Trophoblast cell (in vitro differentiated cells and primary cell): ENCODE data around the gene CER1.

ENCODE experiments used
- DNase-seq, 2 donors: peaks; one replicate each; pipeline ENCODE4 v3.0.0-alpha.2; 2016
- H2AFZ ChIP-seq: 2 replicates; pipeline ENCODE4 v1.6.1; 2013; ENCODE audit warnings: low read length, moderate library complexity, mild to moderate bottlenecking; ENCODE audit not compliant: insufficient read depth, poor library complexity
- H2AK5ac ChIP-seq: 2 replicates; pipeline ENCODE4 v1.6.1; 2013; ENCODE audit warnings: mild to moderate bottlenecking, low read length
- H2BK120ac ChIP-seq: 2 replicates; pipeline ENCODE4 v1.6.1; 2013; ENCODE audit warnings: low read length, mild to moderate bottlenecking, moderate library complexity; ENCODE audit not compliant: insufficient read depth, poor library complexity
- H2BK12ac ChIP-seq: 2 replicates; pipeline ENCODE4 v1.6.1; 2013; ENCODE audit warnings: mild to moderate bottlenecking, low read length, moderate library complexity
- H2BK5ac ChIP-seq: 2 replicates; pipeline ENCODE4 v1.6.1; 2013; ENCODE audit warnings: low read length, low read depth, moderate library complexity, mild to moderate bottlenecking; ENCODE audit not compliant: poor library complexity
- H3K14ac ChIP-seq: 2 replicates; pipeline ENCODE4 v1.6.1; 2013; ENCODE audit warnings: mild to moderate bottlenecking, low read length
- H3K18ac ChIP-seq: 2 replicates; pipeline ENCODE4 v1.6.1; 2013; ENCODE audit warnings: mild to moderate bottlenecking, low read length
- H3K23ac ChIP-seq: 2 replicates; pipeline ENCODE4 v1.6.1; 2013; ENCODE audit warnings: low read length
- H3K27ac ChIP-seq: 2 replicates; pipeline ENCODE4 v1.5.1; 2013; ENCODE audit warnings: low read depth, mild to moderate bottlenecking, inconsistent platforms, low read length, moderate library complexity
- H3K27me3 ChIP-seq: 2 replicates; pipeline ENCODE4 v1.6.1; 2013; ENCODE audit warnings: inconsistent platforms, mild to moderate bottlenecking, low read length, moderate library complexity; ENCODE audit not compliant: insufficient read depth
- H3K36me3 ChIP-seq, 2 experiments: 1 replicate in 1 of 2; 2 replicates in 1 of 2; pipeline ENCODE4 v1.6.1; 2013; ENCODE audit warnings: low read length in 2 of 2, mild to moderate bottlenecking in 2 of 2, moderate library complexity in 1 of 2; ENCODE audit not compliant: insufficient read depth in 2 of 2, control insufficient read depth in 1 of 2
- H3K4ac ChIP-seq: 2 replicates; pipeline ENCODE4 v1.6.1; 2013; ENCODE audit warnings: low read depth, mild to moderate bottlenecking, low read length, moderate library complexity
- H3K4me1 ChIP-seq, 2 experiments: 1 replicate in 1 of 2; 2 replicates in 1 of 2; pipeline ENCODE4 v1.6.1; 2013; ENCODE audit warnings: low read length in 2 of 2, mild to moderate bottlenecking in 2 of 2, moderate library complexity in 1 of 2; ENCODE audit not compliant: insufficient read depth in 2 of 2, control insufficient read depth in 1 of 2
- H3K4me2 ChIP-seq: 2 replicates; pipeline ENCODE4 v1.6.1; 2013; ENCODE audit warnings: inconsistent platforms, mild to moderate bottlenecking, low read length, moderate library complexity
- H3K4me3 ChIP-seq: 2 replicates; pipeline ENCODE4 v1.5.1; 2013; ENCODE audit warnings: mild to moderate bottlenecking, low read depth, low read length, inconsistent platforms
- H3K79me1 ChIP-seq: one replicate; pipeline ENCODE4 v1.6.1; 2013; ENCODE audit warnings: low read length
- H3K79me2 ChIP-seq: 2 replicates; pipeline ENCODE4 v1.6.1; 2013; ENCODE audit warnings: low read length, mild to moderate bottlenecking; ENCODE audit not compliant: control insufficient read depth, insufficient read depth, poor library complexity
- H3K9ac ChIP-seq: 2 replicates; pipeline ENCODE4 v1.6.1; 2013; ENCODE audit warnings: mild to moderate bottlenecking, low read length
- H3K9me3 ChIP-seq: 2 replicates; pipeline ENCODE4 v1.6.1; 2013; ENCODE audit warnings: low read depth, mild to moderate bottlenecking, control low read depth, inconsistent platforms, low read length; ENCODE audit not compliant: insufficient read depth
- H4K12ac ChIP-seq: 2 replicates; pipeline ENCODE4 v1.6.1; 2013; ENCODE audit warnings: low read depth, mild to moderate bottlenecking, low read length, moderate library complexity
- H4K8ac ChIP-seq: 2 replicates; pipeline ENCODE4 v1.6.1; 2013; ENCODE audit warnings: low read depth, mild to moderate bottlenecking, low read length, moderate library complexity
- H4K91ac ChIP-seq: one replicate; pipeline ENCODE4 v1.6.1; 2013; ENCODE audit warnings: low read depth, mild to moderate bottlenecking, low read length, moderate library complexity
- WGBS: extraction: QIAGEN DNeasy Blood & Tissue Kit; methylation state at CpG from one replicate; pipeline ENCODE4 v1.1.7; 2013; ENCODE audit warnings: missing lambda C conversion rate; ENCODE audit not compliant: insufficient read length, insufficient coverage; ENCODE audit errors: extremely low coverage; 5-methylcytosine and 5-hydroxymethylcytosine counted together

The CER1 gene

DNA sequence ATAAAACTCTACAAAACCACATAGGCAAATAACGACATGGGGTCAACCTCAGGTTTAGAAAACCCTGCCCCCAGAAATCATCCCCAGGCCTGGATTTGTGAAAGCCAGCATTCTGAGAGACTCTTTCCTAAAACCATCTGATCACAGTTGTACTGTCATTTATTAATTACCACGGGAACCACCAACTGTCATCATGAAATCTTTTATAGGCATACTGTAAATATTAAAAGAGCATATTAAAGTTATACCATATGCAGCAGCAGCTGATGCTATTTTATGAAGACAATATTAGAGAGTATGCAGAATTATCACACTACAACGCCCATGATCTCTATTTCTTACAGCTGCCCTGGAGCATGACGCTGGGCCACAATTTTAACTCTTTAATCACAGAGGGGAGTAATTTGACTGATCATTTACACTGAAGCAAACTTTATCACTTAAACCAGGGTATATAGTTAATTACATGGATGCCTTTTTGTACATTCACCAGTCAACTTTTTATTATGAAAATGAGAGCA lies 20.3 kb downstream of the CER1 start:
- Histone ChIP-seq H3K23ac (no peak overlapping the region), H2BK12ac (no peak overlapping the region), H3K9ac (no peak overlapping the region), H3K79me1 (no peaks in the 10 kb centered on the region), H3K14ac (no peak overlapping the region), H3K18ac (no peak overlapping the region), H4K91ac (no peak overlapping the region), H3K27ac (no peak overlapping the region), H2BK5ac (no peak overlapping the region), H3K9me3 (no peaks in the 10 kb centered on the region), H2AK5ac (no peak overlapping the region), H3K4me3 (no peak overlapping the region), H4K12ac (no peak overlapping the region), H3K79me2 (no peaks in the 10 kb centered on the region), H3K36me3 (no peaks in the 10 kb centered on the region), H2BK120ac (no peak overlapping the region), H4K8ac (no peak overlapping the region), H3K4me1 (no peaks in the 10 kb centered on the region), H3K4me2 (no peak overlapping the region), H3K27me3 (no peaks in the 10 kb centered on the region), H3K4ac (no peak overlapping the region), H2AFZ (no peak overlapping the region)
- no peak for DNase-seq
- no CpG with 5 or more reads among the region's 4 CpGs for WGBS

DNA sequence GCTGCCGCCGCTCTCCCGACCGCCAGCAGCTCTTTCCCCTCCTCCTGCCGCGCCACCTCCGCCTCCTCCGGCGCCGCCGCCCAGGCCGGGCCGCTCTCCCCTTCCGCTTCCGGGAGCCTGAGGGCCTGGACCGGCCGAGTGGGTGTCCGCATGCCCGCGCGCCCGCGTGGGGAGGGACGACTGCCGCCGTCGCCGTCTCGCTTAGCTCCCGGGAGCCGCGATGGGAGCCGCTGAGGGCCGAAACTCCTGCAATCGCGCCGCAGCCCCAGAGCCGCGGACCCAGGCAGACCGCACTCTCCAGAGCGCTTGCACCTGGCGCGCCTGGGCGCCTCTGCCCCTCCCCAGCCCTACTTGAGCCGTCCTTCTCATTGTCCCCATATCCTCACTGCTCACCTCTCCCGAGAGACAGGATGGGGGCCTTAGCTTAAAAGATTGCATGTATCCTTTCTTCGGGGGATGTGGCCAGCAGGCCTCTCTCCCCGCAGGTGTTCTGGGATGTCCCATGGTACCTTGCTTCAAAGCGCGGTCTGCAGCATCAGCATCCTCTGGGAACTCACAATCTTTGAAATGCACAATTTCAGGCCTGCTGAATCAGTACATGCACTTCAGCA lies 29.2 kb downstream of the CER1 start, which contains the start of gene ZDHHC21:
TSS of gene ZDHHC21 (minus strand) at position 182 of the 611 bp plus-strand sequence. CDS start 19,092 bp downstream, outside the sequence.
- Histone ChIP-seq H4K91ac (peak within 1 kb of the TSS; percentile 70), H3K27me3 (no peaks in the 10 kb centered on the region), H3K23ac (no peak within 1 kb of the TSS), H2BK120ac (peak within 1 kb of the TSS; percentile 68), H2BK12ac (no peak within 1 kb of the TSS), H3K4ac (peak within 1 kb of the TSS; percentile 70), H2AK5ac (no peak within 1 kb of the TSS), H3K18ac (peak within 1 kb of the TSS; percentile 77), H3K4me3 (peak within 1 kb of the TSS; percentile 88), H2AFZ (peak within 1 kb of the TSS; percentile 87), H3K79me1 (peaks cover 7% of the 10 kb centered on the region), H3K9me3 (no peaks in the 10 kb centered on the region), H3K4me2 (peak within 1 kb of the TSS; percentile 92), H3K14ac (peak within 1 kb of the TSS; percentile 91), H3K9ac (peak within 1 kb of the TSS; percentile 80), H4K8ac (peak within 1 kb of the TSS; percentile 96), H3K36me3 (peaks cover 2 to 5% of the 10 kb centered on the region in 2 experiments), H3K27ac (no peak within 1 kb of the TSS), H3K79me2 (peaks cover 4% of the 10 kb centered on the region), H3K4me1 (peaks cover 0 to 3% of the 10 kb centered on the region in 2 experiments), H2BK5ac (peak within 1 kb of the TSS; percentile 16), H4K12ac (peak within 1 kb of the TSS; percentile 90)
- peak; percentile 46 to 69 for DNase-seq
- WGBS = no CpG with 5 or more reads among the region's 50 CpGs

DNA sequence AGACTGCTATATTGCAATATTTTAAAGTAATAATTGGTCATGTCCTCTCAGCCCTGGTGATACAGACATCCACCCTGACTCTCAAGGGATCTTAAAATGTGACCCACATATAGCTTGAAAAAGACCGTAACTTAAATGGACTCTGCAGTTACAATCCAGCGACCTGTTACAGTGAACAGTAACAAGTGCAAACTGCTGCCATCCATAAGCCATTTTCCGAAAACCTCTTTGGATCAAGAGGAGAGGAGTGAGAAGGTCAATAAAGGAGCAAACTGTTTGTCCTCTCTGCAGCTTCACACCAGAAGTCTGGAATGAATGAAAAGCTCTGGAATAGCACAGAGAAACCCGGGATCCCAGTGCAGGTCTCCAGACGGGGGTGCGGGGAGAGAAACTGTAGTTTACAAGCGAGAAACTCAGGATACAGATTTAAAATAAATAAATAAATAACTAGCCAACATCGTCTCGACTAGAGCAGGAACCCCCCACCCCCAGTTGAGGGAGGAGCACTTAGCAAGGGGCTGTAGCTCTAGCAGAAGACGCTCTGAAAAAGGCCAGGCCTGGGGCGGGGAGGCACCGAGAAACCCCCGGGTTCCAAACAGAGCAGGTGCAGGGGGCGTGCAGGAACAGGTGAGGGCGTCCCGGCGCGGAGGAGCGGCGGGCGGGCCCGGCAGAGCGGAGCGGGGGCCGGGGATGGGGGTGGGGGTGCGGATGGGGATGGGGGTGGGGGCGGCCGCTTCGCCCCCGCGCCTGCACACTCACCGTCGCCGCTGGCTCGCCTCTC lies 29.9 kb downstream of the CER1 start:
- Histone ChIP-seq H3K4me2 (peak overlapping the region; percentile 92), H3K4ac (peak overlapping the region; percentile 70), H3K23ac (no peak overlapping the region), H3K18ac (peak overlapping the region; percentile 77), H3K9ac (peak overlapping the region; percentile 74), H4K91ac (peak overlapping the region; percentile 70), H2BK5ac (no peak overlapping the region), H3K36me3 (peaks cover 2 to 5% of the 10 kb centered on the region in 2 experiments), H2BK12ac (no peak overlapping the region), H2BK120ac (no peak overlapping the region), H3K4me3 (peak overlapping the region; percentile 88), H3K9me3 (no peaks in the 10 kb centered on the region), H4K12ac (no peak overlapping the region), H2AK5ac (no peak overlapping the region), H3K79me1 (peaks cover 7% of the 10 kb centered on the region), H4K8ac (peak overlapping the region; percentile 96), H3K4me1 (peaks cover 0 to 3% of the 10 kb centered on the region in 2 experiments), H3K79me2 (peaks cover 4% of the 10 kb centered on the region), H3K27me3 (no peaks in the 10 kb centered on the region), H3K14ac (no peak overlapping the region), H2AFZ (peak overlapping the region; percentile 87), H3K27ac (no peak overlapping the region)
- no CpG with 5 or more reads among the region's 35 CpGs for WGBS
- peak in 1 of 2 donors; percentile 16 for DNase-seq

DNA sequence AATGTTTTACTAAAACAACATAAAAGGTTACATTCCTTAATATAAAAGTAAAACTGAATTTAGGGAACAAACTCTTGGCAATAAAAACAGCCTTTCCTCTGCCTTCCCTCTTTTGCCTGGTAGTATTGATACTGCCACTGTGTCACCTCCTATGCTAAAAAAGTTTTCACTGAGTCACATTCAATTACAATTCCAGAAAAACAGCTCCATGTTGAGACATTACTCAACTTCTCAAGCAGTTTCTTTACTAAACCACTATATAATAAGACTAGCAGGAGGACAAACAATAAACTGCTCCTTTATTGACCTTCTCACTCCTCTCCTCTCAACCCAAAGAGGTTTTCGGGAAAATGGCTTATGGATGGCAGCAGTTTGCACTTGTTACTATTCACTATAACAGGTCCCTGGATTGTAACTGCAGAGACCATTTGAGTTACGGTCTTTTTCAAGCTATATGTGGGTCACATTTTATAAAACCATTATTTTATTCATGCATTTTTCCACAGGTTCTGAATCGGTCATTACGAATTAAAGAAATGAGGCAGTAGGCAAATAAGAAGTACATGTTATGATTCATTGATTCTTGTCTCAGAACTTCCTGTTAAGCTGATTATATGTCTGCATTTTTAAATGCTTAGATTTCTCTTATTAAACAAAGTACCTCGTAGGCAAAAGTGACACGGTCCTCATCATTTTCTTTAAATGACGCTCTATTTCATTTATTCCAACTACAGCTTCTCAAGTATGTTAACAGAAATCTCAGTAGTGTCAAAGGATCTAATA lies 31.4 kb downstream of the CER1 start:
- no peak overlapping the region for H3K4me3 ChIP-seq
- no peak overlapping the region for H3K23ac ChIP-seq
- no peaks in the 10 kb centered on the region for H3K27me3 ChIP-seq
- H3K9me3 ChIP-seq = no peaks in the 10 kb centered on the region
- H3K27ac ChIP-seq = no peak overlapping the region
- H3K4ac ChIP-seq = no peak overlapping the region
- H3K4me2 ChIP-seq = no peak overlapping the region
- peaks cover 7% of the 10 kb centered on the region for H3K79me1 ChIP-seq
- peaks cover 5 to 6% of the 10 kb centered on the region in 2 experiments for H3K36me3 ChIP-seq
- H4K12ac ChIP-seq = no peak overlapping the region
- no peak overlapping the region for H2BK120ac ChIP-seq
- H3K18ac ChIP-seq = no peak overlapping the region
- H3K14ac ChIP-seq = no peak overlapping the region
- no CpG with 5 or more reads among the region's 7 CpGs for WGBS
- peaks cover 0 to 3% of the 10 kb centered on the region in 2 experiments for H3K4me1 ChIP-seq
- no peak overlapping the region for H3K9ac ChIP-seq
- H2BK5ac ChIP-seq = no peak overlapping the region
- no peak overlapping the region for H2AK5ac ChIP-seq
- no peak overlapping the region for H4K91ac ChIP-seq
- no peak overlapping the region for H2BK12ac ChIP-seq
- no peak for DNase-seq
- H2AFZ ChIP-seq = no peak overlapping the region
- no peak overlapping the region for H4K8ac ChIP-seq
- peaks cover 4% of the 10 kb centered on the region for H3K79me2 ChIP-seq
